Breast epithelium (tissue), 4 donors: ENCODE data around the gene LRRC74A. TPM values are rescaled to one million over a fixed set of nuclear protein-coding genes. Genes with fewer than 3 reads are reported as not detected.

Experiments
- DNase-seq, 2 donors: peaks; one replicate each; pipeline ENCODE4 v3.0.0-alpha.2; 2019; ENCODE audit warnings: low spot score in 2 of 2
- H3K27ac ChIP-seq, 2 donors: fragments of 200-600 bp; sonication (generic) in 1 of 2; one replicate each; pipeline ENCODE4 v1.5.1; 2016 to 2019; ENCODE audit warnings: mild to moderate bottlenecking in 1 of 2
- H3K27me3 ChIP-seq, 2 donors: fragments of 200-600 bp; sonication (generic) in 1 of 2; one replicate each; pipeline versions ENCODE4 v1.5.1 to v1.6.0; 2017 to 2019; ENCODE audit warnings: control low read depth in 1 of 2, mild to moderate bottlenecking in 1 of 2
- H3K36me3 ChIP-seq: fragments of 200-600 bp; one replicate; pipeline ENCODE4 v1.5.1; 2019
- H3K4me1 ChIP-seq, 2 donors: fragments of 200-600 bp; sonication (generic); one replicate each; pipeline ENCODE4 v1.5.1; 2016 to 2019; ENCODE audit warnings: control low read depth in 1 of 2
- H3K4me3 ChIP-seq, 3 donors: fragments of 200-600 bp; sonication (generic); 1 replicate in 2 of 3; 2 replicates in 1 of 3; pipeline ENCODE4 v1.5.1; 2016 to 2019; ENCODE audit warnings: mild to moderate bottlenecking in 3 of 3, moderate library complexity in 2 of 3
- H3K9me3 ChIP-seq, 2 donors: fragments of 200-600 bp; sonication (generic) in 1 of 2; one replicate each; pipeline ENCODE4 v1.5.1; 2016 to 2019; ENCODE audit warnings: control low read depth in 1 of 2
- POLR2A ChIP-seq: fragments of 450-650 bp; IDR thresholded peaks from one replicate; pipeline ENCODE4 v1.6.1; 2016; ENCODE audit warnings: antibody characterized with exemption, mild to moderate bottlenecking, moderate library complexity
- POLR2AphosphoS5 ChIP-seq, 3 donors: sonication (generic); formaldehyde crosslinking; IDR thresholded peaks; one replicate each; pipeline ENCODE4 v1.6.1; 2017; ENCODE audit warnings: antibody characterized with exemption in 3 of 3
- intact Hi-C: fragments of 100-400 bp; cut with DNase I; formaldehyde crosslinking; loops from one replicate; pipeline ENCODE4 v1.15.1; 2023; ENCODE audit warnings: low total_unique reads
- total RNA-seq, 3 donors: library from RNA; depleted of rRNA; stranded (reverse); fragments of >200 nt; gene quantifications; one replicate each; pipeline ENCODE4 v1.1.0, GENCODE V29; 2016
- TF ChIP-seq, protein P1 (sequence below), 3 donors: fragments of 450-650 bp; IDR thresholded peaks; one replicate each; pipeline ENCODE4 v1.5.1; 2016 to 2017; ENCODE audit warnings: antibody characterized with exemption in 3 of 3, mild to moderate bottlenecking in 3 of 3, moderate library complexity in 3 of 3

LRRC74A gene
- total RNA-seq, 3 donors from 2014 or later = not detected

DNA sequence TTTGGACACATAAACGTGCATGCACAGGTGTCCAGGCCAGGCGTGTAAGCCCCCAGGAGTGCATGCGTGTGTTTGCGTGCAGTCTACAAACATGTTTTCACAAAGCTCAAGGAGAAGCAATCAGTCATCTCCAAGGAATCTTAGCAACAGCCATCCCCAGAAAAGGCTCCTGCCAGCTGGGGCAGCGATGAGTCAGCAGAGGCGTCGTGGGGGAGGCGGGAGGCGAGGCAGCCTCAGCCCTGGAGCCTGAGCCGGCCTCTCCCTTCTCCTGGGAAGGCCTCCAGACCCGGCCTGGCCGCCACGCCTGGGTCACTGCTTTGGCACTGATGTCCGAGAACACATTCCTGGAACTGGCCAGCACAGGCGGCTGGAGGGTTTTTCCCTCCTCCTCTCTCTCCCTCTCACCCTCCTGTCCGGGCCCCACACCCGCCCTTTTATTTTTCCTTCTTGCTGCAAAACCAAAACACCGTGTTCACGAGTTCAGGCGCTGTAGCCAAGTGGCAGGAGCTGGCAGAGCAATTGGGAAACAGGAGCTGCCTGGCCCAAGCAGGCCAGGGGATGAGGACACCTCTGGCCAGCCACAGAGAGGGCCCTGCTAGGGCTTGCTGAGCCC lies 92.7 kb downstream of the LRRC74A start:
- Histone ChIP-seq H3K4me3 (peak overlapping the region in 2 of 3 donors; percentile 13 to 27), H3K36me3 (no peaks in the 10 kb centered on the region), H3K9me3 (no peaks in the 10 kb centered on the region), H3K27me3 (no peaks in the 10 kb centered on the region), H3K27ac (peak overlapping the region; percentile 87 to 88), H3K4me1 (peaks cover 24 to 34% of the 10 kb centered on the region in 2 donors)
- TF ChIP-seq POLR2AphosphoS5 (IDR thresholded peaks at IDR 0.05) (peak; percentile 81 to 93 (median 90)), POLR2A (no peak)
- TF ChIP-seq, protein P1, sequence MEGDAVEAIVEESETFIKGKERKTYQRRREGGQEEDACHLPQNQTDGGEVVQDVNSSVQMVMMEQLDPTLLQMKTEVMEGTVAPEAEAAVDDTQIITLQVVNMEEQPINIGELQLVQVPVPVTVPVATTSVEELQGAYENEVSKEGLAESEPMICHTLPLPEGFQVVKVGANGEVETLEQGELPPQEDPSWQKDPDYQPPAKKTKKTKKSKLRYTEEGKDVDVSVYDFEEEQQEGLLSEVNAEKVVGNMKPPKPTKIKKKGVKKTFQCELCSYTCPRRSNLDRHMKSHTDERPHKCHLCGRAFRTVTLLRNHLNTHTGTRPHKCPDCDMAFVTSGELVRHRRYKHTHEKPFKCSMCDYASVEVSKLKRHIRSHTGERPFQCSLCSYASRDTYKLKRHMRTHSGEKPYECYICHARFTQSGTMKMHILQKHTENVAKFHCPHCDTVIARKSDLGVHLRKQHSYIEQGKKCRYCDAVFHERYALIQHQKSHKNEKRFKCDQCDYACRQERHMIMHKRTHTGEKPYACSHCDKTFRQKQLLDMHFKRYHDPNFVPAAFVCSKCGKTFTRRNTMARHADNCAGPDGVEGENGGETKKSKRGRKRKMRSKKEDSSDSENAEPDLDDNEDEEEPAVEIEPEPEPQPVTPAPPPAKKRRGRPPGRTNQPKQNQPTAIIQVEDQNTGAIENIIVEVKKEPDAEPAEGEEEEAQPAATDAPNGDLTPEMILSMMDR (IDR thresholded peaks at IDR 0.05) = peak in 1 of 3 donors; percentile 55
- intact Hi-C loops = loop anchor here (10.0 kb wide), 1 partner anchor 136 kb away; no protein-coding TSS in a partner anchor
- peak; percentile 94 to 95 for DNase-seq

Other genes with a start within 250 kb of the LRRC74A start
- 1 to 10 TPM; 5.6 to 7.8 (median 5.8) TPM for gene VASH1, start 64.9 kb upstream of the LRRC74A start, total RNA-seq
- gene ANGEL1, start 13.5 kb upstream of the LRRC74A start, total RNA-seq = 10 to 100 TPM; 18.6 to 30.5 (median 24.7) TPM
- gene IRF2BPL, start 202.3 kb downstream of the LRRC74A start, total RNA-seq = 10 to 100 TPM; 39.5 to 76.5 (median 47.2) TPM